ENCODE measurements around the gene LGALS7. TPM values are rescaled to one million over a fixed set of nuclear protein-coding genes. Genes with fewer than 3 reads are reported as not detected.

Gene LGALS7
- total and polyA plus RNA-seq, 8 donors: 0.58 to 1.4 TPM; not detected in 6

DNA sequence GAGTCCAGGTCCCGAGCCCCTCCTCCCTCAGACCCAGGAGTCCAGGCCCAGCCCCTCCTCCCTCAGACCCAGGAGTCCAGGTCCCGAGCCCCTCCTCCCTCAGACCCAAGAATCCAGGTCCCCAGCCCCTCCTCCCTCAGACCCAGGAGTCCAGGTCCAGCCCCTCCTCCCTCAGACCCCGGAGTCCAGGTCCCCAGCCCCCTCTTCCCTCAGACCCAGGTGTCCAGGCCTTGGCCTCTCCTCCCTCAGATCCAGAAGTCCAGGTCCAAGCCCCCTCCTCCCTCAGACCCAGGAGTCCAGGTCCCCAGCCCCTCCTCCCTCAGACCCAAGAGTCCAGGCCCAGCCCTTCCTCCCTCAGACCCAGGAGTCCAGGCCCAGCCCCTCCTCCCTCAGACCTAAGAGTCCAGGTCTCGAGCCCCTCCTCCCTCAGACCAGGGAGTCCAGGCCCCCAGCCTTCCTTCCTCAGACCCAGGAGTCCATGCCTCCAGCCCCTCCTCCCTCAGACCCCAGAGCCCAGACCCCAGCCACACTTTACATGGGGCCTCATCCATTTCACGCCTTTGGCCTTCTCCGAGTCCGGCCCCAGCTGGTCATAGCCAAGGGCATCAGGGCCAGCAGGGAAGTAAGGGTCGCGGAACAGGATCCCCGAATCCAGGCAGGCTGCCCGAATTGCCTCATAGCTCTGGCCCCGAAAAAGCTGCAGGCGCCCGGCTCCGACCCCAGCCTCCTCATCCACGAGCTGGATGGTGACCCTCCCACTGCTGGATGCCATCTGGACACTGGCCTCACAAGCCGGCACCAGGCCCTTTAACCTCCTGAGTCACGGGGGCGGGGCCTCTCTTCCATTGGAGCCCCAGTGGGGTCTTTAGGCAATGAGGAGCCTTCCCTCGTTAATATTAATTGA lies 29.7 kb downstream of the LGALS7 start:
- Histone ChIP-seq H3K27ac (no peak overlapping the region), H3K4me3 (no peak overlapping the region), H3K4me1 (no peaks in the 10 kb centered on the region), H3K27me3 (no peaks in the 10 kb centered on the region), H3K36me3 (no peaks in the 10 kb centered on the region), H3K9me3 (no peaks in the 10 kb centered on the region)
- TF ChIP-seq CTCF (IDR thresholded peaks at IDR 0.05): no peak
- intact Hi-C loops (cut with DNase I): no loop called here
- DNase-seq (no peak), ATAC-seq (no peak)

- H3K9me3 ChIP-seq: no peaks in the 10 kb centered on the region
- H3K27ac ChIP-seq: no peak overlapping the region
- no peak for TF ChIP-seq CTCF (IDR thresholded peaks at IDR 0.05)
- DNase-seq: no peak
- intact Hi-C loops (cut with DNase I): no loop called here
- no peak overlapping the region for H3K4me3 ChIP-seq
- no peaks in the 10 kb centered on the region for H3K4me1 ChIP-seq
- H3K36me3 ChIP-seq: no peaks in the 10 kb centered on the region
- ATAC-seq: no peak
- H3K27me3 ChIP-seq: peaks cover 0 to under 1% of the 10 kb centered on the region in 2 donors
Observed at GRCh38 chr19:38742906-38743305, 30.4 kb downstream of the LGALS7 start.

DNA sequence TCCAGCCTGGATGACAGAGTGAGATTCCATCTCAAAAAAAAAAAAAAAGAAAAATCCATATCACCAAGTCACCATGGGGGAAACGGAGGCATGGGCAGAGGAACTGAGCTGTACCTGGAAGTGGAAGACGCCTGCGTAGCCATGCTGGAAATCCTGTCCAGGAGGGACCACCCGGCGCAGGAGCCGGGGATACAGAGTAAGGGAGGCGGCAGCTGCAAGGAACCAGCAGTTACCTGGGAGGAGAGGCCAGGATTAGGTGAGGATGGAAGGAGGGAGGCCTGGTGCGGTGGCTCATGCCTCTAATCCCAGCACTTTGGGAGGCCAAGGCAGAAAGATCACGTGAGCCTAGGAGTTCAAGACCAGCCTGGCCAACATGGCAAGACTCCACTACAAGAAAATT lies 31.0 kb downstream of the LGALS7 start:
- Histone ChIP-seq H3K27me3 (peaks cover 0 to 7% of the 10 kb centered on the region in 2 donors), H3K9me3 (no peaks in the 10 kb centered on the region), H3K36me3 (no peaks in the 10 kb centered on the region), H3K4me3 (no peak overlapping the region), H3K4me1 (no peaks in the 10 kb centered on the region), H3K27ac (no peak overlapping the region)
- no peak for TF ChIP-seq CTCF (IDR thresholded peaks at IDR 0.05)
- DNase-seq: no peak
- intact Hi-C loops (cut with DNase I): no loop called here
- ATAC-seq: no peak

- Histone ChIP-seq H3K36me3 (no peaks in the 10 kb centered on the region), H3K9me3 (no peaks in the 10 kb centered on the region), H3K4me3 (no peak overlapping the region), H3K27me3 (peaks cover 0 to 13% of the 10 kb centered on the region in 2 donors), H3K4me1 (peaks cover 0 to under 1% of the 10 kb centered on the region in 2 donors), H3K27ac (no peak overlapping the region)
- no peak for TF ChIP-seq CTCF (IDR thresholded peaks at IDR 0.05)
- DNase-seq: no peak
- ATAC-seq: no peak
- intact Hi-C loops (cut with DNase I): no loop called here
Observed at GRCh38 chr19:38741670-38742069, 31.6 kb downstream of the LGALS7 start.

GRCh38 chr19:38740932-38741331 lies 32.4 kb downstream of the LGALS7 start:
- DNase-seq: no peak
- Histone ChIP-seq H3K27me3 (peaks cover 0 to 20% of the 10 kb centered on the region in 2 donors), H3K36me3 (no peaks in the 10 kb centered on the region), H3K4me3 (no peak overlapping the region), H3K27ac (no peak overlapping the region), H3K9me3 (no peaks in the 10 kb centered on the region), H3K4me1 (peaks cover 0 to 8% of the 10 kb centered on the region in 2 donors)
- intact Hi-C loops (cut with DNase I): no loop called here
- TF ChIP-seq CTCF (IDR thresholded peaks at IDR 0.05): no peak
- ATAC-seq: no peak

Measured in left lung (tissue), 10 donors.